Motor neuron (in vitro differentiated cells): ENCODE measurements around the gene BANF2. TPM values are rescaled to one million over a fixed set of nuclear protein-coding genes. Genes with fewer than 3 reads are reported as not detected.

Experiments
- ATAC-seq, 8 experiments: fragments of 200-7000 bp; cut with Tn5 transposase; replicated peaks in 6 of 8; 2 replicates each; pipeline ENCODE4 v1.8.0; 2021; ENCODE audit warnings: mild to moderate bottlenecking in 8 of 8, moderate library complexity in 8 of 8
- H3K27ac ChIP-seq, 2 donors: fragments of 250-450 bp; sonication (Bioruptor Pico); 2 replicates each; pipeline ENCODE4 v1.9.0; 2021; ENCODE audit warnings: antibody characterized with exemption in 2 of 2, mild to moderate bottlenecking in 2 of 2, moderate library complexity in 1 of 2
- H3K4me1 ChIP-seq, 2 donors: fragments of 250-450 bp; sonication (Bioruptor Pico); replicated peaks in 1 of 2; 2 replicates each; pipeline ENCODE4 v1.6.1; 2021; ENCODE audit warnings: antibody characterized with exemption in 2 of 2, mild to moderate bottlenecking in 2 of 2, moderate library complexity in 1 of 2
- H3K4me3 ChIP-seq, 5 donors: fragments of 250-450 bp; sonication (Bioruptor Pico); 2 replicates each; pipeline ENCODE4 v1.9.0; 2021; ENCODE audit warnings: antibody characterized with exemption in 5 of 5, mild to moderate bottlenecking in 5 of 5, moderate library complexity in 4 of 5
- WGBS, 10 experiments: fragments of 450-650 bp; shearing (Covaris generic); methylation state at CpG; one replicate each; pipeline ENCODE4 v1.0.0; 2022; 5-methylcytosine and 5-hydroxymethylcytosine counted together
- in situ Hi-C, 9 experiments: fragments of 400-800 bp; cut with MboI; loops; one replicate each; pipeline ENCODE4 v1.15.0; 2021; ENCODE audit warnings: low sequenced_read_pairs in 9 of 9, low pct_unique_long_range_greater_than_20kb in 2 of 9; ENCODE audit not compliant: unreplicated experiment in 9 of 9
- total RNA-seq, 8 experiments: library from RNA; unstranded; fragments of 300-600 nt; gene quantifications; 2 replicates each; pipeline versions ENCODE4 v1.2.3 to v1.2.4, GENCODE V29; 2022

BANF2 gene
- total RNA-seq, 8 experiments from 2014 or later, result not detected

DNA sequence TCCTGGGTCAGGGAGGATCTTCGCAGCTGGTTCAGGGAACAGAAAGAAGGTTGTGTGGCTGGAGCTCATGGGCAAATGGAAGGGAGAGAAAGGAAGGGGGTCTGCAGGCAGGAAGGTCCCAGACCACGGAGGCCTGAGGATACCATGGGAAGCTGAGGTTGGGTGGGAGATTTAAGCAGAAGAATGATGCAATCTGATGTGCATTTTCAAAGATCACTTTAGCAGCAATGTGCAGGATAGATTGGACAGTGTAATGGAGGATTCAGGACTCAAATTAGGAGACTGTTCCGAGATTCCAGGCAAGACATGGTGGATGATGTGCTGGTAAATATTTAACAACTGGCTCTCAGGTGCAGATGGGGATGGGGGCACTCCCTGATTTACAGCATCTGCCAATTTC, 12.0 kb upstream of the BANF2 start:
- ATAC-seq, result no peak
- H3K27ac ChIP-seq, result no peak overlapping the region
- no peaks in the 10 kb centered on the region for H3K4me1 ChIP-seq
- 29 to 100% (median 61%) methylated on average over 1 to 3 of the region's 3 CpGs for WGBS, 10 experiments
- in situ Hi-C loops, result loop anchor here in 1 of 9 experiments (25.0 kb wide), 1 partner anchor 225 kb away; no protein-coding TSS in a partner anchor
- H3K4me3 ChIP-seq, result no peak overlapping the region

DNA sequence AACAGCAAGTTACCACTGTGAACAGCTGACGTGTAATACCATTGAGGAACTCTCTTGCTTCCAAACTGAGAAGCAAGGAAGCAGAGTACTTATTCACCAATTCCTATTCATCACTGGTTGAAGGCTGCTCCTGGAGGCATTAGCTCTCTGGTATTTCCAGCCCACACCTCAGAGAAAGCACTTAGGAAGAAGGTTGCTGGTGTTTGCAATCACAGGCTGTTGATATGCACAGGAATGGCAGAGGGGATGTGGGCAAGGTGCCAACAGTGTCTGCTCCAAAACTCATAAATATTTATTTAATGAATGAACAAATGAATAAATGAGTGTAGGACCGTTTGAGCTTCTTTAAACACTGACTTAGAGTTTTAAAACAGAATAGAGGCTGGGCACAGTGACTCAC, 10.8 kb upstream of the BANF2 start:
- peak; percentile 28 to 93 (median 65) for ATAC-seq
- in situ Hi-C loops, result loop anchor here in 1 of 9 experiments (25.0 kb wide), 1 partner anchor 223 kb away; no protein-coding TSS in a partner anchor
- H3K4me3 ChIP-seq, result no peak overlapping the region
- no peak overlapping the region for H3K27ac ChIP-seq
- WGBS, 10 experiments, result 0 to 50% (median 7%) methylated on average over 1 to 2 of the region's 2 CpGs; no CpG with 5 or more reads in 2 of the 10 experiments
- H3K4me1 ChIP-seq, result peaks cover 0 to 4% of the 10 kb centered on the region in 2 donors

DNA sequence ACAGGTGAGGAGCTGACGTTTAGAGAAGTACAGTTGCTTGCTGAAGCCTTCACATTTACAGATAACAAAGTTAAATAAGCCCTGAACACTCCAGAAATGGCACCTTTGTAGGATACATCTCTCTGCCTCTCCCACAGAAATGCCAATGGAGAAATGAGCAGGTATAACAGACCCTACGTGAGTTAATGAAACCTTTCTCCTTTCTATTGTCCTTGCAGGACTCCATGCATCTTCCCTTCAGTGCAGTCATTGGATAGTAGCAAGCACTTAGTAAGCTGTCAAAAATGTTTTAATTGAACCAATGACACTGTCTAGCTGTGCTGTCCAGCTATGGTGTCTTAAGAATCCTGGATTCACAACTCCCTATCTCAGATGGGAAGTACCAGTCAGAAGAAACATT, 9.6 kb upstream of the BANF2 start:
- in situ Hi-C loops, result loop anchor here in 1 of 9 experiments (25.0 kb wide), 1 partner anchor 222 kb away; no protein-coding TSS in a partner anchor
- no peak for ATAC-seq

DNA sequence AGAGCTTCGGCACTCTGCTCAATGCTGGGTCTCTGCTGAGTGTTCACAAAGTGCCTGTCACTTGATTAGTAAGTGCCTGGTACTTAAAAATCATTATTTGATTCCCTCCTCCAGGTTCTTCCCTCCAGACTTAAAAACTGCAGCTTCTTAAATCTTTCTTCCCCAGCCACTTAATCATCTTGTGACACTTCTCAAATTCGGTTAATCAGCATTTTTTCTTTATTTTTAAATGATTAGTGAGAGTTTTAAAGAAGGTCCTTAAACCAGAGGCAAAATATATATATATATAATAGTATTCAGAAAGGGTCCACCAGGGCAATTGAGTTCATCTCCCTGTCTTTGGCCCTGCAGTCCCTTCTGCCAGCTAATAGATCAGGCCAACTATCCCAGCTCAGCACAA, 8.0 kb upstream of the BANF2 start:
- H3K4me3 ChIP-seq, result no peak overlapping the region
- ATAC-seq, result no peak
- in situ Hi-C loops, result loop anchor here in 1 of 9 experiments (25.0 kb wide), 1 partner anchor 221 kb away; no protein-coding TSS in a partner anchor
- H3K27ac ChIP-seq, result no peak overlapping the region
- 13 to 100% (median 55%) methylated on average over 1 to 2 of the region's 2 CpGs; no CpG with 5 or more reads in 2 of the 10 experiments for WGBS, 10 experiments
- peaks cover 0 to 4% of the 10 kb centered on the region in 2 donors for H3K4me1 ChIP-seq

More for the DNA sequence above, 9.6 kb upstream of the BANF2 start:
- 8 to 100% (median 79%) methylated on average over 1 to 2 of the region's 2 CpGs; no CpG with 5 or more reads in 3 of the 10 experiments for WGBS, 10 experiments
- H3K4me3 ChIP-seq, result no peak overlapping the region
- H3K4me1 ChIP-seq, result peaks cover 0 to 4% of the 10 kb centered on the region in 2 donors
- no peak overlapping the region for H3K27ac ChIP-seq

DNA sequence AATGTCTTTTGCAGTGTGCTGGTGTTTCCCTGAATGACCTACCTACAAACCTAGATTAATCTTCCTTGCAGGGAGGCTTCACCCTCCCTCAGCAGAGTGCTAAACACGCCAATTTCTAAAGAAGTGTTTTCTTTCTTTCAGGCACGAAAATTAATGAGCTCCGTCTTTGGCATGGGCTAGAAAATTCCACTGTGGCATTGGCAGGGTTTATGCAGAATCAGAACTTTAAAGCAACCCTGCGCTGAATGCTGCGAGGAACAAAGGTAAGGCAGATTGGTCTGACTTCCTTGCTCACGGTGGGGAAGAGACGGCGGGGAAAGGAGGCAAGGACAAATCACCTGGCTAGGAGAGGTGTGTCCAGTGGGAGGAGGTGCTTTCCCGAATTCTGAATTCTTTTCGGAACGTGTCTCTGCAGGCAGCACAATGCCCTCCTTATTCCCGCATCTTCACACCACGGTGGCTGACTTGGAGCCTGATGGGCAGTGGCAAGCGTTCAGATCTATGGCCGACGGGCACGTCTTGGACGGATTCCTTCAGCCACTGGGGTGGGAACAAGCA, 6.2 kb upstream of the BANF2 start:
- peak in 1 of 8 experiments; percentile 55 for ATAC-seq
- H3K4me1 ChIP-seq, result peaks cover 0 to 4% of the 10 kb centered on the region in 2 donors
- WGBS, 10 experiments, result 0 to 74% (median 54%) methylated on average over 1 to 10 of the region's 18 CpGs; no CpG with 5 or more reads in 5 of the 10 experiments
- no peak overlapping the region for H3K4me3 ChIP-seq
- in situ Hi-C loops, result loop anchor here in 1 of 9 experiments (25.0 kb wide), 1 partner anchor 219 kb away; no protein-coding TSS in a partner anchor
- H3K27ac ChIP-seq, result no peak overlapping the region

DNA sequence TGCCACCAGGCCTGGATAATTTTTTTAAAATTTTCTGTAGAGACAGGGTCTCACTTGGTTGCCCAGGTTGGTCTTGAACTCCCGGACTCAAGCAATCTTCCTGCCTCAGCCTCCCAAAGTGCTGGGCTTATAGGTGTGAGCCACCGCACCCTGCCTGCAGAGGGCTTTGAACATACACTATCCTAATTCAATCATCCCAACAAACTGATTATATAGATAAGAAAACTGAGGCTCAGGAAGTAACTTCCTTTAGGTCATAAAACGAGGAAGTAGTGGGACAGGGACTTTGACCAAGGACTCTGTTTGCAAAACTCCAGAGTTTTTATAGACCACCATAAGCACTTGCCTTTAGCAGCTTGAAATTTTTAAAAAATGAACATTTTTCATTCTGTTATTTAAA, 5.0 kb upstream of the BANF2 start:
- Histone ChIP-seq H3K4me3 (no peak overlapping the region), H3K4me1 (peaks cover 0 to 4% of the 10 kb centered on the region in 2 donors), H3K27ac (no peak overlapping the region)
- ATAC-seq, result no peak
- in situ Hi-C loops, result loop anchor here in 1 of 9 experiments (25.0 kb wide), 1 partner anchor 218 kb away; no protein-coding TSS in a partner anchor
- WGBS, 10 experiments, result 0 to 88% (median 45%) methylated on average over 1 to 3 of the region's 3 CpGs; no CpG with 5 or more reads in 2 of the 10 experiments

DNA sequence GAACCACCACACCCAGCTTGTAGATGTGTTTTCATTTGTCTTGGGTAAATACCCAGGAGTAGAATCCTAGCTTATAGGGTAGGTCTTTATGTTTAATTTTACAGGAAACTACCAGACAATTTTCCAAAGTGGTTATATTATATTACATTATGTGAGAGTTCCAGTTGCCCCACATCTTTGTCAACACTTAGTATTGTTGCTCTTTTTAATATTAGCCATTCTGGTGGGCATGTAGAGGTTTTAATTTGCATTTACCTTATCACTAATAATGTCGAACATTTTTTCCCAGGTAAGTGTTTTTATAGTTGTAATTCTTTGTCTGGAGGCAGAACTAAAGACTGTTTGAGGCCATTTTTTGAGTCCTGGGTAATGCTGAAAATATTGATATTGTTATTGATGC, 3.5 kb upstream of the BANF2 start:
- no peak overlapping the region for H3K27ac ChIP-seq
- no peak overlapping the region for H3K4me3 ChIP-seq
- in situ Hi-C loops, result loop anchor here in 1 of 9 experiments (25.0 kb wide), 1 partner anchor 216 kb away; no protein-coding TSS in a partner anchor
- ATAC-seq, result no peak
- WGBS, 10 experiments, result 0 to 100% (median 71%) methylated on average over 1 of the region's 1 CpG
- H3K4me1 ChIP-seq, result peaks cover 0 to 4% of the 10 kb centered on the region in 2 donors

DNA sequence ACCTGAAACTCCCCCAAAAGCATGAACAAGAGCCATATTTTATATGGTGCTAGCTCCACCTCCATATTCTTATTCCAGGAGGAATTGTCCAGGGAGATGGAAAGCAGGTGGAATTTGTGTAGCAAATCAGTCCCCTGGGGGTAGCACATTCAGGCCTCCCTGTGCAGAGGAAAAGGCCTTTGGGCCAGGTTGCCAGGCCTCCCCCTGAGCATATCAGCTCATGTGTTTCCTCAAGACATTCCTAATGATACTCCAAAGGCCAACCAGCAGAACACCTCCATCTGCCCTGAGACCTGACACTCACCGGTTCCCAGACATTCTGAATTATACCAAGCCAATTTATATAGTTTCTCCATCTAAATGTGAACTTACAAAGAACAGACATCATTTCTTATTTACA, 2.6 kb upstream of the BANF2 start:
- in situ Hi-C loops, result loop anchor here in 1 of 9 experiments (25.0 kb wide), 1 partner anchor 215 kb away; no protein-coding TSS in a partner anchor
- WGBS, 10 experiments, result 80 to 100% methylated on average over 1 of the region's 1 CpG; no CpG with 5 or more reads in 8 of the 10 experiments
- Histone ChIP-seq H3K4me1 (peaks cover 0 to 4% of the 10 kb centered on the region in 2 donors), H3K4me3 (no peak overlapping the region), H3K27ac (no peak overlapping the region)
- no peak for ATAC-seq

DNA sequence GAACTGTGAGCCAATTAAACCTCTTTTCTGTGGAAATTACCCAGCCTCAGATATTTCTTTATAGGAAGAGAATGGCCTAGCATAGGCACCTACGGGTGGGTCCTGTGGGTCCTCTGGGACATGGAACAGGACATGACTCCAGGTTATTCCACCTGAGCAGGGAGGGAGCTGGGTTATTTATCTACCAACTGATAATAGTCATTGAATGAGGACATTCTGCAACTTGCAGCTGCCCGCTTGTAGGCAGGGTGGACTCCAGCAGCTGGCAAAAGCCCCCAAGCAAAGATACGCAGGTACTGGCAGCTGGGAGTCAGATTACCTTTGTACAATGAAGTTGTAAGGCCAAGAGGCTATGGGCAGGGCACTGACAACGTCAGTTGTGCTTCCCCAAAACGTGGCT, 1.4 kb upstream of the BANF2 start:
- 33 to 96% (median 58%) methylated on average over 1 to 4 of the region's 5 CpGs; no CpG with 5 or more reads in 4 of the 10 experiments for WGBS, 10 experiments
- Histone ChIP-seq H3K4me3 (no peak overlapping the region), H3K4me1 (peaks cover 0 to 4% of the 10 kb centered on the region in 2 donors), H3K27ac (no peak overlapping the region)
- in situ Hi-C loops, result loop anchor here in 1 of 9 experiments (25.0 kb wide), 1 partner anchor 214 kb away; no protein-coding TSS in a partner anchor
- ATAC-seq, result no peak

DNA sequence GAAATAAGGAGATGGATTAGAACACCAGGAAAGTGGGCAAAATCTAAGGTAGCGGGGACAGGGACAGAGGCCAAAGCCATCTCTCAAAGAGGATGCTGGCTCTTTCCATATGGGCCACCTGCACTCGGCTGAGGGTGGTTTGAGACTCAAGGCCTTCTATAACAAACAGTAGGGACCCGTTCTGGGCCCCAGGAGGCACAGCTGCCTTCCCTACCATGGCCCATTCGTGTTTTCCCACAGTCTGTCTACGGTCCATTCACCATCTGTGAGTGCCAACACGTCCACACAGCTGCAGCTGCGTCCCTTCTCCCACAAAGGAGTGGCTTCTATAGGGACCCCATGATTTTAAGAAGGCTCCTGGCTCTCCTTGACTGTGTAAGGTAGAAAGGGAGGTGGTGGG, 871 bp downstream of the BANF2 start:
- no peak for ATAC-seq
- no peak overlapping the region for H3K27ac ChIP-seq
- no peaks in the 10 kb centered on the region for H3K4me1 ChIP-seq
- no peak overlapping the region for H3K4me3 ChIP-seq
- WGBS, 10 experiments, result 30 to 93% (median 72%) methylated on average over 1 to 2 of the region's 7 CpGs; no CpG with 5 or more reads in 6 of the 10 experiments
- in situ Hi-C loops, result no loop called here

DNA sequence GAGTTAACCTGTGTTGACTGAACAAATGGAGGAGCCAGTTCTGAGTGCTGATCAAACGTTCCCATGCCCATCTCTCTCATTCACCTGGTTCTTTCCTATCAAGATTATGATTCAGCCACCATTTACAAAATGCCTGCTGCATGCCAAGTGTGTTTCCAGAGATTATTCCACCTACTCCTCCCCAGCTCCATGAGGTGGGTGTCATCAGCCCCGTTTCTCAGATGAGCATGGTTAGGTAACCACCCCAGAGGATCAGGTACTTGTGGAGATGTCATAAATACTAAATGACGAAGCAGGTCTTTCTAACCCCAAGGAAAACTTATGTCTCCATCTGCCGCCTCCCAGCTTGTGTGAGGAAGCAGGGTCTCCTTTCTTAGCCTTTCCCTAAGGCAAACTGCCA, 2.1 kb downstream of the BANF2 start:
- Histone ChIP-seq H3K4me1 (no peaks in the 10 kb centered on the region), H3K27ac (no peak overlapping the region), H3K4me3 (no peak overlapping the region)
- in situ Hi-C loops, result no loop called here
- ATAC-seq, result no peak
- 10 to 94% (median 63%) methylated on average over 1 to 3 of the region's 4 CpGs; no CpG with 5 or more reads in 4 of the 10 experiments for WGBS, 10 experiments

DNA sequence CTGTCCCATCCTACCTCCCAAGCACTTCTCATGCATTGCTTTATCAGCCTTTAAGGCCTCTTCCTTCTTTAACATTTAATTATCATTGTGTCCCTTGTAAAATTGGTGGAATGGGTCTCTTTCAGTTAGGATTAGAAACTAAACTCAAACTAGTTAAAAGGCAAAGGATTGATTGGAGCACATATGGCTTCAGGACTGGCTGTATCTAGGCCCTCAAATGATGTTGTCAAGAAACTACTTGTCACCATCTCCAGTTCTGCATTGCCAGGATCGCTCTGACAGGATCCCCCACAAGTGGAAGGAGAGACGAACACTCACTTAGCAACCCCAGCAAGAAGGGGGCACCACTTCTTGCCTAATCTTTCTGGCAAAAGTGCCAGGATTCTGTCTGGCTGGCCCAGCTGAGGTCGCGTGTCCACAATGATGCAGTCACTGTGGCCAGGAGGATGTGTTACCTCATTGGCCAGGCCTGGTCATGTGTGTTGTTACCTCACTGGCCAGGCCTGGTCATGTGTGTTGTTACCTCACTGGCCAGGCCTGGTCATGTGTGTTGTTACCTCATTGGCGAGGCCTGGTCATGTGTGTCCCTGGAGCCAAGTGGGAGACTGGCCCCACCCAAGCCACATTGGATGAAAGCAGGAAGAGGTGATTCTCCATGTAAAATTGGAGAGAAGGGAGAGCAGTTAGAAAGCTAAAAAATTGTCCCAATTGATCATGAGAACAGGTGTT, 5.0 kb downstream of the BANF2 start:
- peak in 3 of 8 experiments; percentile 19 to 47 (median 45) for ATAC-seq
- Histone ChIP-seq H3K4me1 (no peaks in the 10 kb centered on the region), H3K27ac (no peak overlapping the region), H3K4me3 (no peak overlapping the region)
- 20 to 96% (median 82%) methylated on average over 1 to 4 of the region's 5 CpGs; no CpG with 5 or more reads in 3 of the 10 experiments for WGBS, 10 experiments
- in situ Hi-C loops, result no loop called here

DNA sequence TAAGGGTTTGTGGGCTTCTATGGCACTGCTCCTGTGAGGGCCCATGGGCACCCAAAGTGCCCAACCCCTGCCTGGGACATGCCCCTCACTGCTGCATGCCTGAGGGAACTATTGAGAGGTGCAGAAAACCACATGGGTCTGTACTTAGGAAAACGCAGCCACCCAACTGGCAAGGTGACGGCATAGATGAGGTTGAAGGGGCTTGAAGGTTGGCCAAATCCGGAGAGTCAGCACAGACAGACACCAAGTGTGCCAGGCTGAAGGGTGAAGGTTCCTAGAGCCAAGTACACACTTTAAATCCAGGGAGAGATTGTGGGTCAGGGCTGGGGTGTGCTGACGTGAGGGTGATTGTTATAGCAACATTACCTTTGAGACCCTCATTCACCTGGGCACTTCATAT, 6.2 kb downstream of the BANF2 start:
- 0 to 100% (median 93%) methylated on average over 1 to 2 of the region's 4 CpGs; no CpG with 5 or more reads in 5 of the 10 experiments for WGBS, 10 experiments
- H3K4me3 ChIP-seq, result no peak overlapping the region
- ATAC-seq, result no peak
- H3K27ac ChIP-seq, result no peak overlapping the region
- H3K4me1 ChIP-seq, result peaks cover 5 to 8% of the 10 kb centered on the region in 2 donors
- in situ Hi-C loops, result no loop called here
